IPS-20b (cell line): Measurements from ENCODE around the gene ZSCAN20.

Experiments
- H3K27ac ChIP-seq: one replicate; pipeline ENCODE4 v1.5.1; 2013; ENCODE audit warnings: low read length
- H3K27me3 ChIP-seq: 2 replicates; pipeline ENCODE4 v1.6.1; 2013; ENCODE audit warnings: mild to moderate bottlenecking, low read length, inconsistent platforms; ENCODE audit not compliant: insufficient read depth
- H3K36me3 ChIP-seq: 2 replicates; pipeline ENCODE4 v1.6.1; 2013; ENCODE audit warnings: low read depth, mild to moderate bottlenecking, inconsistent platforms, low read length, moderate library complexity; ENCODE audit not compliant: insufficient read depth
- H3K4me1 ChIP-seq: 2 replicates; pipeline ENCODE4 v1.6.1; 2013; ENCODE audit warnings: mild to moderate bottlenecking, control low read depth, inconsistent platforms, low read length, moderate library complexity; ENCODE audit not compliant: insufficient read depth
- H3K4me3 ChIP-seq: 2 replicates; pipeline ENCODE4 v1.5.1; 2013; ENCODE audit warnings: mild to moderate bottlenecking, low read length, inconsistent platforms
- H3K9ac ChIP-seq: 2 replicates; pipeline ENCODE4 v1.6.1; 2013; ENCODE audit warnings: low read depth, mild to moderate bottlenecking, inconsistent platforms, low read length, moderate library complexity
- H3K9me3 ChIP-seq: 2 replicates; pipeline ENCODE4 v1.6.1; 2013; ENCODE audit warnings: mild to moderate bottlenecking, low read depth, low read length, inconsistent platforms; ENCODE audit not compliant: insufficient read depth

The ZSCAN20 gene

GRCh38 chr1:33517596-33518250 lies 45.3 kb downstream of the ZSCAN20 start:
- Histone ChIP-seq H3K27me3 (no peaks in the 10 kb centered on the region), H3K4me3 (no peak overlapping the region), H3K9ac (no peak overlapping the region), H3K27ac (no peak overlapping the region), H3K9me3 (no peaks in the 10 kb centered on the region), H3K36me3 (no peaks in the 10 kb centered on the region), H3K4me1 (no peaks in the 10 kb centered on the region; the same call in 1 of the 2 replicates)

GRCh38 chr1:33519240-33519884 lies 46.9 kb downstream of the ZSCAN20 start:
- H3K36me3 ChIP-seq, result no peaks in the 10 kb centered on the region
- H3K4me1 ChIP-seq, result no peaks in the 10 kb centered on the region; the same call in 1 of the 2 replicates
- no peaks in the 10 kb centered on the region for H3K9me3 ChIP-seq
- H3K9ac ChIP-seq, result no peak overlapping the region
- H3K27me3 ChIP-seq, result no peaks in the 10 kb centered on the region
- H3K4me3 ChIP-seq, result no peak overlapping the region
- no peak overlapping the region for H3K27ac ChIP-seq

GRCh38 chr1:33524586-33524985 lies 52.1 kb downstream of the ZSCAN20 start:
- H3K27ac ChIP-seq, result no peak overlapping the region
- H3K27me3 ChIP-seq, result no peaks in the 10 kb centered on the region
- H3K4me3 ChIP-seq, result no peak overlapping the region
- no peak overlapping the region for H3K9ac ChIP-seq
- no peaks in the 10 kb centered on the region for H3K4me1 ChIP-seq
- peaks cover 4% of the 10 kb centered on the region; the same call in 1 of the 2 replicates for H3K36me3 ChIP-seq
- no peaks in the 10 kb centered on the region for H3K9me3 ChIP-seq

- Histone ChIP-seq H3K9ac (no peak overlapping the region), H3K4me1 (no peaks in the 10 kb centered on the region), H3K36me3 (peaks cover 4% of the 10 kb centered on the region; the same call in 1 of the 2 replicates), H3K4me3 (no peak overlapping the region), H3K9me3 (no peaks in the 10 kb centered on the region), H3K27me3 (no peaks in the 10 kb centered on the region), H3K27ac (no peak overlapping the region)
Measured at GRCh38 chr1:33527934-33528333, 55.5 kb downstream of the ZSCAN20 start.

- no peaks in the 10 kb centered on the region for H3K4me1 ChIP-seq
- H3K9ac ChIP-seq, result no peak overlapping the region
- H3K27ac ChIP-seq, result no peak overlapping the region
- H3K9me3 ChIP-seq, result no peaks in the 10 kb centered on the region
- H3K27me3 ChIP-seq, result no peaks in the 10 kb centered on the region
- no peak overlapping the region for H3K4me3 ChIP-seq
- peaks cover 4% of the 10 kb centered on the region; the same call in 1 of the 2 replicates for H3K36me3 ChIP-seq
Measured at GRCh38 chr1:33529957-33530356, 57.5 kb downstream of the ZSCAN20 start.

GRCh38 chr1:33532250-33532649 lies 59.8 kb downstream of the ZSCAN20 start:
- H3K27ac ChIP-seq, result no peak overlapping the region
- H3K9me3 ChIP-seq, result no peaks in the 10 kb centered on the region
- no peaks in the 10 kb centered on the region for H3K27me3 ChIP-seq
- no peaks in the 10 kb centered on the region for H3K36me3 ChIP-seq
- H3K9ac ChIP-seq, result no peak overlapping the region
- H3K4me3 ChIP-seq, result no peak overlapping the region
- H3K4me1 ChIP-seq, result no peaks in the 10 kb centered on the region

GRCh38 chr1:33532936-33533335 lies 60.5 kb downstream of the ZSCAN20 start:
- Histone ChIP-seq H3K27me3 (no peaks in the 10 kb centered on the region), H3K4me3 (no peak overlapping the region), H3K27ac (no peak overlapping the region), H3K4me1 (no peaks in the 10 kb centered on the region), H3K9me3 (no peaks in the 10 kb centered on the region), H3K36me3 (no peaks in the 10 kb centered on the region), H3K9ac (no peak overlapping the region)

GRCh38 chr1:33535334-33535733 lies 62.9 kb downstream of the ZSCAN20 start:
- Histone ChIP-seq H3K4me3 (no peak overlapping the region), H3K9ac (no peak overlapping the region), H3K4me1 (no peaks in the 10 kb centered on the region), H3K9me3 (no peaks in the 10 kb centered on the region), H3K36me3 (no peaks in the 10 kb centered on the region), H3K27me3 (no peaks in the 10 kb centered on the region), H3K27ac (no peak overlapping the region)

- H3K27me3 ChIP-seq, result no peaks in the 10 kb centered on the region
- no peaks in the 10 kb centered on the region for H3K4me1 ChIP-seq
Measured at GRCh38 chr1:33537885-33538284, 65.4 kb downstream of the ZSCAN20 start.

GRCh38 chr1:33541966-33542365 lies 69.5 kb downstream of the ZSCAN20 start:
- Histone ChIP-seq H3K4me3 (no peak overlapping the region), H3K27ac (no peak overlapping the region), H3K36me3 (peaks cover 18% of the 10 kb centered on the region; the same call in 1 of the 2 replicates), H3K9ac (no peak overlapping the region), H3K4me1 (no peaks in the 10 kb centered on the region), H3K27me3 (no peaks in the 10 kb centered on the region), H3K9me3 (no peaks in the 10 kb centered on the region)

More at GRCh38 chr1:33537885-33538284, 65.4 kb downstream of the ZSCAN20 start:
- Histone ChIP-seq H3K4me3 (no peak overlapping the region), H3K9ac (no peak overlapping the region), H3K36me3 (peaks cover 13% of the 10 kb centered on the region; the same call in 1 of the 2 replicates), H3K9me3 (no peaks in the 10 kb centered on the region), H3K27ac (no peak overlapping the region)
